Breast epithelium (tissue), 3 donors: ENCODE measurements around the gene TLE7.

ENCODE experiments used
- CTCF ChIP-seq, 3 donors: fragments of 450-650 bp; IDR thresholded peaks; one replicate each; pipeline ENCODE4 v1.5.1; 2016 to 2017; ENCODE audit warnings: antibody characterized with exemption in 3 of 3, mild to moderate bottlenecking in 3 of 3, moderate library complexity in 3 of 3
- POLR2A ChIP-seq: fragments of 450-650 bp; IDR thresholded peaks from one replicate; pipeline ENCODE4 v1.6.1; 2016; ENCODE audit warnings: antibody characterized with exemption, mild to moderate bottlenecking, moderate library complexity
- POLR2AphosphoS5 ChIP-seq, 3 donors: sonication (generic); formaldehyde crosslinking; IDR thresholded peaks; one replicate each; pipeline ENCODE4 v1.6.1; 2017; ENCODE audit warnings: antibody characterized with exemption in 3 of 3

- TF ChIP-seq POLR2A (no peak), CTCF (IDR thresholded peaks at IDR 0.05) (no peak), POLR2AphosphoS5 (IDR thresholded peaks at IDR 0.05) (no peak)
Measured at GRCh38 chr16:71426069-71426879, 15.6 kb downstream of the TLE7 start.
